Fibroblast of lung (primary cell): Measurements from ENCODE around the gene CENPP. TPM values are rescaled to one million over a fixed set of nuclear protein-coding genes. Genes with fewer than 3 reads are reported as not detected.

Experiments
- DNase-seq, 2 donors: peaks; one replicate each; pipeline versions ENCODE4 v3.0.0 to v3.0.0-alpha.2; 2010; ENCODE audit warnings: low read depth in 2 of 2
- H2AFZ ChIP-seq: 2 replicates; pipeline ENCODE4 v1.5.1; 2012; ENCODE audit warnings: low read length, control low read depth, inconsistent platforms
- H3K27ac ChIP-seq: 2 replicates; pipeline ENCODE4 v1.5.1; 2011; ENCODE audit warnings: low read length, control low read depth; ENCODE audit not compliant: insufficient read depth
- H3K27me3 ChIP-seq: 2 replicates; pipeline ENCODE4 v1.5.1; 2011; ENCODE audit warnings: mild to moderate bottlenecking, low read length; ENCODE audit not compliant: control insufficient read depth, insufficient read depth
- H3K36me3 ChIP-seq: 2 replicates; pipeline ENCODE4 v1.5.1; 2011; ENCODE audit warnings: low read length; ENCODE audit not compliant: control insufficient read depth, insufficient read depth
- H3K4me1 ChIP-seq: 2 replicates; pipeline ENCODE4 v1.5.1; 2011; ENCODE audit warnings: low read length; ENCODE audit not compliant: control insufficient read depth, insufficient read depth; ENCODE audit errors: extremely low read depth
- H3K4me2 ChIP-seq: 2 replicates; pipeline ENCODE4 v1.5.1; 2011; ENCODE audit warnings: low read length, control low read depth; ENCODE audit not compliant: insufficient read depth; ENCODE audit errors: extremely low read depth
- H3K4me3 ChIP-seq, 4 experiments: fragments of 200-600 bp in 1 of 4; sonication (generic) in 1 of 4; replicated peaks in 1 of 4; 2 replicates each; pipeline ENCODE4 v1.5.1; 2011 to 2016; ENCODE audit warnings: low read length in 4 of 4, low read depth in 3 of 4, mild to moderate bottlenecking in 3 of 4, control low read depth in 2 of 4, inconsistent platforms in 1 of 4, mixed read lengths in 1 of 4; ENCODE audit not compliant: insufficient read depth in 1 of 4; ENCODE audit errors: control extremely low read depth in 1 of 4
- H3K79me2 ChIP-seq: 2 replicates; pipeline ENCODE4 v1.5.1; 2012; ENCODE audit warnings: mild to moderate bottlenecking, low read length, inconsistent platforms; ENCODE audit not compliant: control insufficient read depth, insufficient read depth
- H3K9ac ChIP-seq: 2 replicates; pipeline ENCODE4 v1.5.1; 2011; ENCODE audit warnings: mild to moderate bottlenecking, low read length, control low read depth; ENCODE audit not compliant: insufficient read depth
- H3K9me3 ChIP-seq: 2 replicates; pipeline ENCODE4 v1.5.1; 2012; ENCODE audit warnings: low read depth, low read length; ENCODE audit not compliant: control insufficient read depth, insufficient read depth
- H4K20me1 ChIP-seq: 2 replicates; pipeline ENCODE4 v1.5.1; 2011; ENCODE audit warnings: low read length; ENCODE audit not compliant: control insufficient read depth, insufficient read depth; ENCODE audit errors: extremely low read depth
- CTCF ChIP-seq, 2 donors: IDR thresholded peaks in 1 of 2; conservative IDR thresholded peaks in 1 of 2; 1 replicate in 1 of 2; 2 replicates in 1 of 2; pipeline ENCODE4 v1.5.1; 2011 to 2012; ENCODE audit warnings: low read length in 2 of 2, control low read depth in 1 of 2, inconsistent platforms in 1 of 2, low read depth in 1 of 2, mild to moderate bottlenecking in 1 of 2
- EZH2 ChIP-seq: IDR thresholded peaks from 2 replicates; pipeline ENCODE4 v1.5.1; 2012; ENCODE audit warnings: low read length, control low read depth, mild to moderate bottlenecking; ENCODE audit errors: missing control alignments
- polyA plus RNA-seq, 2 donors: library from polyadenylated mRNA; depleted of rRNA in 1 of 2; stranded (reverse) in 1 of 2; unstranded in 1 of 2; fragments of >200 nt; gene quantifications; 2 replicates each; pipeline ENCODE4 v1.2.1, GENCODE V29; 2011 to 2012; ENCODE audit warnings: missing spikeins in 1 of 2
- total RNA-seq: library from RNA; depleted of rRNA; stranded (reverse); fragments of >200 nt; gene quantifications from 2 replicates; pipeline ENCODE4 v1.2.1, GENCODE V29; 2014

Gene CENPP
- total and polyA plus RNA-seq, 2 donors (not counting 1 experiment from before 2014, with no cell fraction given): 1.7 to 2.4 TPM

- Histone ChIP-seq H2AFZ (no peak overlapping the region), H3K27ac (no peak overlapping the region), H4K20me1 (no peaks in the 10 kb centered on the region), H3K27me3 (no peaks in the 10 kb centered on the region), H3K36me3 (peaks cover 13% of the 10 kb centered on the region), H3K4me2 (no peak overlapping the region), H3K4me3 (no peak overlapping the region), H3K9ac (no peak overlapping the region), H3K79me2 (peaks cover 6% of the 10 kb centered on the region), H3K4me1 (peaks cover 4% of the 10 kb centered on the region), H3K9me3 (no peaks in the 10 kb centered on the region)
- TF ChIP-seq EZH2 (no peak), CTCF (conservative IDR thresholded peaks at IDR 0.05 in 1 of 2, IDR thresholded peaks at IDR 0.05 in 1 of 2; ENCODE audit: low read depth in 1 of 2, low read length in 2 of 2) (no peak)
- no peak for DNase-seq
Observed at GRCh38 chr9:92279302-92279701, 46.5 kb upstream of the CENPP start.

GRCh38 chr9:92289708-92290390 lies 35.9 kb upstream of the CENPP start:
- H3K4me3 ChIP-seq: no peak overlapping the region
- peaks cover 5% of the 10 kb centered on the region for H3K36me3 ChIP-seq
- H3K27me3 ChIP-seq: no peaks in the 10 kb centered on the region
- no peak overlapping the region for H3K27ac ChIP-seq
- DNase-seq: peak; percentile 34 to 59
- no peak overlapping the region for H3K4me2 ChIP-seq
- H3K9ac ChIP-seq: no peak overlapping the region
- H3K9me3 ChIP-seq: no peaks in the 10 kb centered on the region
- no peaks in the 10 kb centered on the region for H4K20me1 ChIP-seq
- H3K79me2 ChIP-seq: peaks cover 57% of the 10 kb centered on the region
- peaks cover 2% of the 10 kb centered on the region for H3K4me1 ChIP-seq
- H2AFZ ChIP-seq: no peak overlapping the region
- no peak for TF ChIP-seq CTCF (conservative IDR thresholded peaks at IDR 0.05 in 1 of 2, IDR thresholded peaks at IDR 0.05 in 1 of 2; ENCODE audit: low read depth in 1 of 2, low read length in 2 of 2)

- Histone ChIP-seq H3K27me3 (no peaks in the 10 kb centered on the region), H3K9ac (no peak overlapping the region), H3K27ac (no peak overlapping the region), H3K79me2 (peaks cover 52% of the 10 kb centered on the region), H3K4me3 (peak overlapping the region in 1 of 4 experiments; percentile 89), H3K4me1 (peaks cover 2% of the 10 kb centered on the region), H3K4me2 (no peak overlapping the region), H3K36me3 (peaks cover 2% of the 10 kb centered on the region), H4K20me1 (no peaks in the 10 kb centered on the region), H3K9me3 (no peaks in the 10 kb centered on the region), H2AFZ (no peak overlapping the region)
- DNase-seq: no peak
- no peak for TF ChIP-seq CTCF (conservative IDR thresholded peaks at IDR 0.05 in 1 of 2, IDR thresholded peaks at IDR 0.05 in 1 of 2; ENCODE audit: low read depth in 1 of 2, low read length in 2 of 2)
- TF ChIP-seq EZH2: no peak
Observed at GRCh38 chr9:92290785-92291429, 34.8 kb upstream of the CENPP start.
